ENCODE data around the gene RANBP3L.

- TF ChIP-seq CTCF (IDR thresholded peaks at IDR 0.05) (no peak), RNF2 (IDR thresholded peaks at IDR 0.05; ENCODE audit: borderline replicate concordance, low read depth) (0 out of 2 replicates have a peak, but pooled peaks have one; percentile 0), HOXB5 (CRISPR knock-in tag; IDR thresholded peaks at IDR 0.05) (no peak), CHD2 (IDR thresholded peaks at IDR 0.05; ENCODE audit: low read length, partially characterized antibody) (no peak), POLR2A (IDR thresholded peaks at IDR 0.05; ENCODE audit: low read length) (no peak), USF2 (IDR thresholded peaks at IDR 0.05) (no peak), E2F6 (IDR thresholded peaks at IDR 0.05; ENCODE audit: borderline replicate concordance, low read depth) (no peak), HOXA7 (CRISPR knock-in tag; IDR thresholded peaks at IDR 0.05) (no peak)
Measured at GRCh38 chr5:36242534-36243485, 58.9 kb downstream of the RANBP3L start.

All from A549 (cell line).